ENCODE measurements around the gene ZDHHC18. TPM values are rescaled to one million over a fixed set of nuclear protein-coding genes. Genes with fewer than 3 reads are reported as not detected.

ZDHHC18 gene
- total RNA-seq, 1 donor from 2014 or later = 22.3 TPM

GRCh38 chr1:26790551-26790953 is 35.9 kb upstream of the ZDHHC18 start:
- Mint-ChIP-seq H3K27me3 (ENCODE audit: low read depth, unreplicated experiment) (no peaks in the 10 kb centered on the region), H3K36me3 (ENCODE audit: low read depth, unreplicated experiment) (peaks cover 19% of the 10 kb centered on the region), H3K27ac (ENCODE audit: unreplicated experiment) (no peak overlapping the region), H3K4me1 (ENCODE audit: low read depth, unreplicated experiment) (peaks cover 28% of the 10 kb centered on the region), H3K4me3 (ENCODE audit: unreplicated experiment) (no peak overlapping the region), H3K9me3 (ENCODE audit: unreplicated experiment) (no peaks in the 10 kb centered on the region)
- no peak overlapping the region for H2AFZ ChIP-seq (ENCODE audit: low read depth, low read length)
- TF ChIP-seq EZH2 (IDR thresholded peaks at IDR 0.05; ENCODE audit: insufficient read depth, low read length) (no peak), CTCF (IDR thresholded peaks at IDR 0.05; ENCODE audit: insufficient read depth, low read depth, low read length) (no peak)
- no peak for DNase-seq (ENCODE audit: low read depth)
- H4K20me1 ChIP-seq (ENCODE audit: insufficient read depth, low read length) = no peaks in the 10 kb centered on the region
- H3K27me3 ChIP-seq (ENCODE audit: insufficient read depth, low read length) = no peaks in the 10 kb centered on the region
- no peak overlapping the region for H3K27ac ChIP-seq (ENCODE audit: low read depth, low read length)
- no peaks in the 10 kb centered on the region for H3K9me3 ChIP-seq (ENCODE audit: insufficient read depth, low read depth, low read length)
- H3K4me1 ChIP-seq (ENCODE audit: insufficient read depth, low read length) = peaks cover 38% of the 10 kb centered on the region
- H3K36me3 ChIP-seq (ENCODE audit: insufficient read depth, low read length) = peaks cover 2% of the 10 kb centered on the region
- no peak overlapping the region for H3K4me3 ChIP-seq (ENCODE audit: insufficient read depth, low read depth, low read length)
- no peak for FAIRE-seq
- H3K79me2 ChIP-seq (ENCODE audit: insufficient read depth, low read length) = peaks cover 4% of the 10 kb centered on the region
- H3K4me2 ChIP-seq (ENCODE audit: low read length) = no peak overlapping the region
- H3K9ac ChIP-seq (ENCODE audit: low read length) = no peak overlapping the region

GRCh38 chr1:26791148-26791547 is 35.3 kb upstream of the ZDHHC18 start:
- Histone ChIP-seq H3K79me2 (ENCODE audit: insufficient read depth, low read length) (peaks cover 4% of the 10 kb centered on the region), H2AFZ (ENCODE audit: low read depth, low read length) (no peak overlapping the region), H3K4me2 (ENCODE audit: low read length) (no peak overlapping the region), H3K9ac (ENCODE audit: low read length) (no peak overlapping the region), H3K27ac (ENCODE audit: low read depth, low read length) (no peak overlapping the region), H3K4me3 (ENCODE audit: insufficient read depth, low read depth, low read length) (no peak overlapping the region), H3K36me3 (ENCODE audit: insufficient read depth, low read length) (peaks cover 2% of the 10 kb centered on the region), H3K27me3 (ENCODE audit: insufficient read depth, low read length) (no peaks in the 10 kb centered on the region), H4K20me1 (ENCODE audit: insufficient read depth, low read length) (no peaks in the 10 kb centered on the region), H3K9me3 (ENCODE audit: insufficient read depth, low read depth, low read length) (no peaks in the 10 kb centered on the region), H3K4me1 (ENCODE audit: insufficient read depth, low read length) (peaks cover 33% of the 10 kb centered on the region)
- peaks cover 23% of the 10 kb centered on the region for H3K4me1 Mint-ChIP-seq (ENCODE audit: low read depth, unreplicated experiment)
- no peak overlapping the region for H3K4me3 Mint-ChIP-seq (ENCODE audit: unreplicated experiment)
- H3K27ac Mint-ChIP-seq (ENCODE audit: unreplicated experiment) = no peak overlapping the region
- no peaks in the 10 kb centered on the region for H3K9me3 Mint-ChIP-seq (ENCODE audit: unreplicated experiment)
- FAIRE-seq = no peak
- peaks cover 19% of the 10 kb centered on the region for H3K36me3 Mint-ChIP-seq (ENCODE audit: low read depth, unreplicated experiment)
- DNase-seq (ENCODE audit: low read depth) = no peak
- TF ChIP-seq EZH2 (IDR thresholded peaks at IDR 0.05; ENCODE audit: insufficient read depth, low read length) (no peak), CTCF (IDR thresholded peaks at IDR 0.05; ENCODE audit: insufficient read depth, low read depth, low read length) (no peak)
- H3K27me3 Mint-ChIP-seq (ENCODE audit: low read depth, unreplicated experiment) = no peaks in the 10 kb centered on the region

GRCh38 chr1:26791626-26792025 is 34.9 kb upstream of the ZDHHC18 start:
- Histone ChIP-seq H3K27ac (ENCODE audit: low read depth, low read length) (no peak overlapping the region), H3K36me3 (ENCODE audit: insufficient read depth, low read length) (peaks cover 2% of the 10 kb centered on the region), H3K9me3 (ENCODE audit: insufficient read depth, low read depth, low read length) (no peaks in the 10 kb centered on the region), H2AFZ (ENCODE audit: low read depth, low read length) (no peak overlapping the region), H3K27me3 (ENCODE audit: insufficient read depth, low read length) (no peaks in the 10 kb centered on the region), H3K4me3 (ENCODE audit: insufficient read depth, low read depth, low read length) (no peak overlapping the region), H4K20me1 (ENCODE audit: insufficient read depth, low read length) (no peaks in the 10 kb centered on the region), H3K79me2 (ENCODE audit: insufficient read depth, low read length) (peaks cover 4% of the 10 kb centered on the region), H3K9ac (ENCODE audit: low read length) (no peak overlapping the region), H3K4me2 (ENCODE audit: low read length) (no peak overlapping the region), H3K4me1 (ENCODE audit: insufficient read depth, low read length) (peaks cover 28% of the 10 kb centered on the region)
- Mint-ChIP-seq H3K4me3 (ENCODE audit: unreplicated experiment) (peak overlapping the region; percentile 34), H3K27ac (ENCODE audit: unreplicated experiment) (no peak overlapping the region), H3K27me3 (ENCODE audit: low read depth, unreplicated experiment) (no peaks in the 10 kb centered on the region), H3K4me1 (ENCODE audit: low read depth, unreplicated experiment) (peaks cover 18% of the 10 kb centered on the region), H3K9me3 (ENCODE audit: unreplicated experiment) (no peaks in the 10 kb centered on the region), H3K36me3 (ENCODE audit: low read depth, unreplicated experiment) (peaks cover 21% of the 10 kb centered on the region)
- no peak for DNase-seq (ENCODE audit: low read depth)
- TF ChIP-seq CTCF (IDR thresholded peaks at IDR 0.05; ENCODE audit: insufficient read depth, low read depth, low read length) = no peak
- TF ChIP-seq EZH2 (IDR thresholded peaks at IDR 0.05; ENCODE audit: insufficient read depth, low read length) = no peak
- no peak for FAIRE-seq
